Measurements from ENCODE around the gene SYTL3. TPM values are rescaled to one million over a fixed set of nuclear protein-coding genes. Genes with fewer than 3 reads are reported as not detected.

Gene SYTL3
- total and polyA plus RNA-seq, 2 of the 8 experiments (the other 6 are each of a cell fraction or from before 2014, with no cell fraction given), result 0.27 to 0.99 TPM

GRCh38 chr6:158785036-158785435, 135.2 kb downstream of the SYTL3 start (continued):
- TF ChIP-seq NANOG (IDR thresholded peaks at IDR 0.05; ENCODE audit: insufficient read depth, low read depth, low read length, poor library complexity, severe bottlenecking) (no peak), CHD2 (IDR thresholded peaks at IDR 0.05; ENCODE audit: low read length) (no peak), TCF12 (IDR thresholded peaks at IDR 0.05; ENCODE audit: low read depth, low read length) (no peak), FOSL1 (IDR thresholded peaks at IDR 0.05; ENCODE audit: insufficient read depth, low read depth, low read length) (no peak), EGR1 (IDR thresholded peaks at IDR 0.05; ENCODE audit: borderline replicate concordance, low read depth, low read length) (no peak), YY1 (IDR thresholded peaks at IDR 0.05; ENCODE audit: low read depth, low read length) (no peak), SIN3A (conservative IDR thresholded peaks at IDR 0.05 in 1 of 2, IDR thresholded peaks at IDR 0.05 in 1 of 2; ENCODE audit: low read depth in 1 of 2, low read length in 2 of 2) (no peak)
- TF ChIP-seq, protein P1, sequence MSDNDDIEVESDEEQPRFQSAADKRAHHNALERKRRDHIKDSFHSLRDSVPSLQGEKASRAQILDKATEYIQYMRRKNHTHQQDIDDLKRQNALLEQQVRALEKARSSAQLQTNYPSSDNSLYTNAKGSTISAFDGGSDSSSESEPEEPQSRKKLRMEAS (IDR thresholded peaks at IDR 0.05), result no peak
- TF ChIP-seq, protein P2, sequence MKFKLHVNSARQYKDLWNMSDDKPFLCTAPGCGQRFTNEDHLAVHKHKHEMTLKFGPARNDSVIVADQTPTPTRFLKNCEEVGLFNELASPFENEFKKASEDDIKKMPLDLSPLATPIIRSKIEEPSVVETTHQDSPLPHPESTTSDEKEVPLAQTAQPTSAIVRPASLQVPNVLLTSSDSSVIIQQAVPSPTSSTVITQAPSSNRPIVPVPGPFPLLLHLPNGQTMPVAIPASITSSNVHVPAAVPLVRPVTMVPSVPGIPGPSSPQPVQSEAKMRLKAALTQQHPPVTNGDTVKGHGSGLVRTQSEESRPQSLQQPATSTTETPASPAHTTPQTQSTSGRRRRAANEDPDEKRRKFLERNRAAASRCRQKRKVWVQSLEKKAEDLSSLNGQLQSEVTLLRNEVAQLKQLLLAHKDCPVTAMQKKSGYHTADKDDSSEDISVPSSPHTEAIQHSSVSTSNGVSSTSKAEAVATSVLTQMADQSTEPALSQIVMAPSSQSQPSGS (IDR thresholded peaks at IDR 0.05; ENCODE audit: low read length), result no peak
